Esophagus (tissue), 2 donors: Measurements from ENCODE around the gene GABARAP. TPM values are rescaled to one million over a fixed set of nuclear protein-coding genes. Genes with fewer than 3 reads are reported as not detected.

Experiments used
- H3K27ac ChIP-seq, 2 donors: one replicate each; pipeline ENCODE4 v1.5.1; 2013; ENCODE audit warnings: low read depth in 2 of 2, mild to moderate bottlenecking in 2 of 2, inconsistent platforms in 1 of 2, low read length in 1 of 2, moderate library complexity in 1 of 2
- H3K27me3 ChIP-seq, 2 donors: one replicate each; pipeline ENCODE4 v1.6.1; 2013; ENCODE audit warnings: low read length in 2 of 2, control low read depth in 1 of 2, mild to moderate bottlenecking in 1 of 2; ENCODE audit not compliant: insufficient read depth in 2 of 2, control insufficient read depth in 1 of 2
- H3K36me3 ChIP-seq, 2 donors: one replicate each; pipeline ENCODE4 v1.6.1; 2013; ENCODE audit warnings: low read length in 1 of 2; ENCODE audit not compliant: control insufficient read depth in 2 of 2, insufficient read depth in 2 of 2
- H3K4me1 ChIP-seq, 2 donors: one replicate each; pipeline ENCODE4 v1.6.1; 2013; ENCODE audit warnings: low read length in 1 of 2; ENCODE audit not compliant: control insufficient read depth in 2 of 2, insufficient read depth in 2 of 2
- H3K4me3 ChIP-seq, 2 donors: one replicate each; pipeline ENCODE4 v1.5.1; 2013; ENCODE audit warnings: low read length in 2 of 2, mild to moderate bottlenecking in 2 of 2, low read depth in 1 of 2, moderate library complexity in 1 of 2
- H3K9me3 ChIP-seq, 2 donors: one replicate each; pipeline ENCODE4 v1.6.1; 2013; ENCODE audit warnings: mild to moderate bottlenecking in 2 of 2, low read depth in 1 of 2, low read length in 1 of 2, moderate library complexity in 1 of 2; ENCODE audit not compliant: control insufficient read depth in 2 of 2, insufficient read depth in 1 of 2
- WGBS, 2 donors: extraction: QIAGEN DNeasy Blood & Tissue Kit; methylation state at CpG; one replicate each; pipeline ENCODE4 v1.1.7; 2013; 5-methylcytosine and 5-hydroxymethylcytosine counted together
- polyA plus RNA-seq, 2 donors: library from polyadenylated mRNA; stranded (reverse); fragments of 200-250 nt; gene quantifications; one replicate each; pipeline ENCODE4 v1.2.3, GENCODE V29; 2013
- donor health status: healthy with polysubstance abuse.
- donor health status: Bipolar disorder and iron deficiency.

The GABARAP gene
- polyA plus RNA-seq, 2 donors, result 354 to 393 TPM

DNA sequence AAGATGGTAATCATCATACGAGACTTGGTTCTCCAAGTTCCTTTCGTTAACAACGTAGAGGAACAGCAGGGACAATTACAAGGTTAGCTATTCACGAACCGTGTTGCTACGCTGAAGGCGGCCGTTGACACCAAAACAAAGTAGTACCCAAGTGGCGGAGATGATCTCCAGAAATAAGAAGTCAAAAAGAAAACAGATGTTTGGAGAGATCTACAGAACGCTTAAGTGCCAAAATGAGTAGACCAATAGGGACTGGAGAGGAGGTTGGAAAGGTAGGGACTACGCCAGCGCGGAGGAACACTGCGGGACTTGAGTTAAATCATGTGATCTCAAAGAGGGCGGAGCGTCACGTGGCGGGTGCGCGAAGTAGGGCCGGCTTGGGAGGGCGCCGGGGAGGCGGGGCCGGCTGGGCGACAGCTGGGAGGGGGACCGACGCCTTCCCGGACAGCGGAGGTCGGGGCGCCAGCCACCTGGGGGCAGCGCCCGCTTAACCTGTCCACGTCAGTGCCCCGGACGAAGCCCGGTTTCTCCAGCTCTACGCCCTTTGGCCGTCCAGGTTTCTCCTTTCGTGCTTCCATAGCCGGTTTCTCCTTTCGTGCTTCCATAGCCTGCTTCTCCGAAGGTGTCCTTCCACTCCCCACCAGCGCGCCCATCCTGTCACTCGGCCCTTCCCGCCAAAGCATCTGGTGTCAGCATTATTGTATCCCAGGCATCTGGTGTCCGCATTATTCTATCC, 636 bp upstream of the GABARAP start:
- Histone ChIP-seq H3K4me1 (peaks cover 0 to 7% of the 10 kb centered on the region in 2 donors), H3K4me3 (peak overlapping the region; percentile 92 to 94), H3K9me3 (no peaks in the 10 kb centered on the region), H3K36me3 (peaks cover 4 to 5% of the 10 kb centered on the region in 2 donors), H3K27ac (peak overlapping the region; percentile 98 to 100), H3K27me3 (no peaks in the 10 kb centered on the region)
- 1% methylated on average over 35 to 49 of the region's 49 CpGs for WGBS, 2 donors

- 30 to 32% methylated on average over 9 of the region's 9 CpGs for WGBS, 2 donors
- H3K4me3 ChIP-seq, result peak overlapping the region; percentile 92 to 94
- H3K9me3 ChIP-seq, result no peaks in the 10 kb centered on the region
- H3K4me1 ChIP-seq, result peaks cover 0 to 7% of the 10 kb centered on the region in 2 donors
- peaks cover 4 to 8% of the 10 kb centered on the region in 2 donors for H3K36me3 ChIP-seq
- H3K27ac ChIP-seq, result peak overlapping the region; percentile 98 to 100
- no peaks in the 10 kb centered on the region for H3K27me3 ChIP-seq
Observed at GRCh38 chr17:7241090-7241733, 1.0 kb downstream of the GABARAP start.

GRCh38 chr17:7240375-7240774, 1.9 kb downstream of the GABARAP start:
- Histone ChIP-seq H3K4me1 (peaks cover 0 to 10% of the 10 kb centered on the region in 2 donors), H3K27ac (peak overlapping the region in 1 of 2 donors; percentile 53), H3K36me3 (peaks cover 4 to 13% of the 10 kb centered on the region in 2 donors), H3K4me3 (peak overlapping the region in 1 of 2 donors; percentile 94), H3K27me3 (no peaks in the 10 kb centered on the region), H3K9me3 (no peaks in the 10 kb centered on the region)
- 61 to 67% methylated on average over 4 of the region's 4 CpGs for WGBS, 2 donors

DNA sequence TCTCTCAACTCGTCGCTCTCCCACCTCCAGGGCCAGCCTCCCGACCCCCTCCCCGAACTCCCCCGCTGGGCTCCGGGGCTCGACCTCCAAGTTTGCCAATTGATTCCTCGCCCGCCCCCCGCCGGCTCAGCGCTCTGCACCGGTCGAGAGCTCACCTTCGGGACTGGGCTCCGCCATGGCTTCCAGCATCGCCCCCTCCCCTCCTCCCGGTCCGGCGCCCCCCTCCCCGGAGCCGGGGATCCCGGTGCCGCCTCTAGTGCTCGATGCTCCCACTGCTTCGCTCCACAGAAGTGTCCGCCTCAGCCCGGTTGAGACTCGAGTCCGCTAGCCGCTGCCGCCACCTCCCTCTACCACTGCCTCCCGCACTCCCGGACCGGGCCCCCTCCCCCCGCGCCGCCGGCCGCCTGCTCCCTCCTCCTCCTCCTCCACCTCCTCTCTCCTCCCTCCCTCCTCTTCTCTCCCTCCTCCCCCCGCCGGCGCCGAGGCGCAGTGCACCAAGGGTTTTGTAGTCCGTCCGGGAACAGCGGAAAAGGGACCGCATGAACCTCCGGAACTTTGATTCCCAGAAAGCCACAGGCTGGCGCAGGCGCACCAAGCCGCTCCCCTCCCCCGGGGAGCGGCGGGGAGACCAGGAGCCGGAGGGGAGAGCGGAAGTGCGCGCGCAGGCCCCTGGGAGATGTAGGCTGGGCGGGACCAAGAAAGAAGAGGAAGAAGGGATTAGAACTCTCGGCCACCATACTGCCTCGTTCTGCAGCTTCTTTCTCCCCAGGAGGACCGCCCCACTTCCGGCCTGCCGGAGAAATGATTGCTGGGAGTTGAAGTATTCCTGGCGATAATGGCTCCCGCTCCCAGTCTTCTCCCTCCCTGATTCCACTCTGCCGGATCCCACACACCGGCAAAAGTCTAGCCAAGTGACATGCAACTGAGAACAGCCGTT, 2.9 kb downstream of the GABARAP start, which contains the start of gene PHF23:
PHF23 (minus strand) TSS at position 367 of the 937 bp plus-strand sequence; CDS start at position 189, 178 bp downstream.
- Histone ChIP-seq H3K4me1 (peaks cover 0 to 14% of the 10 kb centered on the region in 2 donors), H3K4me3 (peak within 1 kb of the TSS; percentile 86 to 87), H3K27ac (peak within 1 kb of the TSS; percentile 95 to 98), H3K27me3 (no peaks in the 10 kb centered on the region), H3K9me3 (no peaks in the 10 kb centered on the region), H3K36me3 (peaks cover 4 to 10% of the 10 kb centered on the region in 2 donors)
- 0 to 1% methylated on average over 65 to 72 of the region's 72 CpGs for WGBS, 2 donors

DNA sequence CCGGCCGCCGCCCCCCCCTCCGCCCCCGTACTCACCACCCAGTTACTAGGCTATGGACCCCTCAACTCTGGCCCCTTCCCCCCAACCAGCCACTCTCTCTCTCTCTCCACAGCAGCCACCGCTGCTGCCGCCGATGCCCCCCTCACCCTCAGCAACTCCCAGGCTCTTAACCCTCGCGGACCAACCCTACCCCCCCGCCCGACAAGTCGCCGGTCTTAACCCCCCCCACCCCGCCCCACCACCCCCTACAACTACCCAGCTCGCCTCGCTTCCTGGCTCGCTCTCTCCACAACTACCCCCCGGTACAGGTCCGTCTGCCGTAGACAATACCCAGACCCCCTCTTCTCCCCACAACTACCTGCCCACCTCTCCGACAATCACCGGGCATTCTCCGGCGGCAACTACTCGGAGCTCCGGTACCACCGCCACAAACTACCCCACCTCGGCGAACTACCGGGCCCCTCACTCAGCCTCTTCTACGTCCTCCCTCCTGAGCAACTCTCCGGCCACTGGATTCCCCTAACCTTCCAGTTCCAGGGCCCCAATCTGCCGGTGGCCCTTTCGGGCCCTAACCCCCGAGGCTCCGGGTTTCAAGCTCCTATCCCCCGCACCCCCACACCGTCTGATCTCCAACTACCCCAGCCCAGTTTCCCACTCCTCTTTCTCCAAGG, 3.7 kb downstream of the GABARAP start:
- no peaks in the 10 kb centered on the region for H3K9me3 ChIP-seq
- H3K4me3 ChIP-seq, result peak overlapping the region; percentile 86 to 87
- no peaks in the 10 kb centered on the region for H3K27me3 ChIP-seq
- WGBS, 2 donors, result 1% methylated on average over 34 to 38 of the region's 39 CpGs
- peak overlapping the region; percentile 95 to 98 for H3K27ac ChIP-seq
- H3K4me1 ChIP-seq, result peaks cover 0 to 14% of the 10 kb centered on the region in 2 donors
- peaks cover 4 to 10% of the 10 kb centered on the region in 2 donors for H3K36me3 ChIP-seq

GRCh38 chr17:7237761-7238419, 4.4 kb downstream of the GABARAP start:
- Histone ChIP-seq H3K4me1 (peaks cover 0 to 11% of the 10 kb centered on the region in 2 donors), H3K27me3 (no peaks in the 10 kb centered on the region), H3K27ac (peak overlapping the region; percentile 95 to 98), H3K9me3 (no peaks in the 10 kb centered on the region), H3K4me3 (peak overlapping the region; percentile 86 to 87), H3K36me3 (peaks cover 4 to 10% of the 10 kb centered on the region in 2 donors)
- 1% methylated on average over 49 to 72 of the region's 73 CpGs for WGBS, 2 donors

DNA sequence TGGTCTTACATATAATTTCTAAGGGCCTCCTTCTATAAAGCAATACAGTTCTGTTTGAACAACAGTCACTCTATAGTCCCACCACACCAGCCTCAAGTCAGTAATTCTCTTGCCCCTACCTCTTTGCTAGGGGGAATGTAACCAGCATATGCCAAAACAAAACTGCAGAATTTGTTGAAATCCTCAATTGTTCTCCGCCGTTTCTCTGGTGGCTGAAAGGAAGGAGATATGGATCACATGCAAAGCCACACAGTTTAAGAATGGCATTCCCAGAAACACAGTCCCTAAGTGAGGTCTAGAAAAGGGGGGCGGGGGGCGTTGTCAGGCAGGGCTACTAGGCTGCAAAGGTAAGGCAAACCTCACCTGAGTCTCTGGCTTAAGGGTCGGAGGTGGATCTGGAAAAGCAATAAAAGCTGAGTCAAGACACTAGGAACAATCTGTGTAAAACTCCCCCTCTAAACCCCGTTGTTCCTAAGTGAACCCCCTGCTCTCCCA, 4.9 kb downstream of the GABARAP start:
- 17 to 22% methylated on average over 6 of the region's 6 CpGs for WGBS, 2 donors
- no peaks in the 10 kb centered on the region for H3K27me3 ChIP-seq
- peaks cover 0 to 11% of the 10 kb centered on the region in 2 donors for H3K4me1 ChIP-seq
- no peaks in the 10 kb centered on the region for H3K9me3 ChIP-seq
- peaks cover 4 to 10% of the 10 kb centered on the region in 2 donors for H3K36me3 ChIP-seq
- H3K27ac ChIP-seq, result peak overlapping the region; percentile 95 to 98
- H3K4me3 ChIP-seq, result peak overlapping the region; percentile 86 to 87

GRCh38 chr17:7236808-7237207, 5.4 kb downstream of the GABARAP start:
- H3K4me1 ChIP-seq, result peaks cover 0 to 11% of the 10 kb centered on the region in 2 donors
- no peaks in the 10 kb centered on the region for H3K9me3 ChIP-seq
- H3K4me3 ChIP-seq, result no peak overlapping the region
- H3K27ac ChIP-seq, result peak overlapping the region; percentile 95 to 98
- no peaks in the 10 kb centered on the region for H3K27me3 ChIP-seq
- H3K36me3 ChIP-seq, result peaks cover 4 to 10% of the 10 kb centered on the region in 2 donors
- WGBS, 2 donors, result 81 to 83% methylated on average over 6 of the region's 6 CpGs
